ENCODE measurements around the gene ZFC3H1.
"Not testable (repeated sequence)": the region's sequence is repeated elsewhere in the genome, so short reads cannot be mapped to it uniquely, and the experiment has no call there.

Gene ZFC3H1

DNA sequence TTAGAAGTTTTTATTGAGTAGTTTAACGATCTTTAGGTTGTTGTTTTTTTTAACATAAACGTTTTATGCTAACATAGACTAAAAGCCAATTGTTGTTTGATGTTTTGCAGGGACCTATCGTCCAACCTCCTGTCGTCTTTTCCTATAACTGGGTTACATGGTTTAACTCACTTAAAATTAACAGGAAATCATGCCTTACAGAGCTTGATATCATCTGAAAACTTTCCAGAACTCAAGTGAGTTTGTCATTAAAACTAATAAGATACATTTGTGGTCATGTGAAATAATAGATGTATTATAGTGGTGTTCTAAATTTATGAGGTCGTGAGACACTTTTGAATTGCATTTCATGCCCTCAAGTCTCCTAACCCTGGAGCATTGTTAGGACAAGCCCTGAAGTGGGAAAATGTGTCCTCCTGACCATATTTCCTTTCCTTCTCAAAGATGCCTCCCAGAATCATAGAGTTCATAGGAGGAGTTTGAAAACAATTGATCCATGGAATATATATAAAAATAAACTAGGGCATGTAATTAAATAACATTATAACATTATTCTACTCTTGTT, 84.9 kb downstream of the ZFC3H1 start:
- DNase-seq = no peak

DNA sequence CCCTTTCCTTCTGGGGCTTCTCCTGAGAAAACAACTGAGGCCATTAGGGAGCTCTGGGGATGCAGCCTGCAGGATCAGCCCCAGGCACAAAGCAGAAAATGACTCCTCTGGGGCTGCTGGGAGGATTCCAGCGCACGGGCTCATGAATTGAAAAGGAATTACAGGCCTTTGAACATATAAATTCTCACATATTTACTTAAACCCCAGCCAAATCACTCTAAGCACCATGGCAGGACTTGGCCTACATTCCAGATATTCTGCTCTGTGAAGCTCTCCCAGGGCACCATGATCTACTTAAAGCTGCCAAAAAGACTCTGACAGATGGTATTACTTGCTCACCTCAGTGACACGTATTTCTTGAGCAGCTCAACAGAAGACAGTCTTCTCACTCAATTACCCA, 87.2 kb downstream of the ZFC3H1 start:
- DNase-seq (no peak), ATAC-seq (no peak)

More for the DNA sequence above, 84.9 kb downstream of the ZFC3H1 start:
- no peak for ATAC-seq

DNA sequence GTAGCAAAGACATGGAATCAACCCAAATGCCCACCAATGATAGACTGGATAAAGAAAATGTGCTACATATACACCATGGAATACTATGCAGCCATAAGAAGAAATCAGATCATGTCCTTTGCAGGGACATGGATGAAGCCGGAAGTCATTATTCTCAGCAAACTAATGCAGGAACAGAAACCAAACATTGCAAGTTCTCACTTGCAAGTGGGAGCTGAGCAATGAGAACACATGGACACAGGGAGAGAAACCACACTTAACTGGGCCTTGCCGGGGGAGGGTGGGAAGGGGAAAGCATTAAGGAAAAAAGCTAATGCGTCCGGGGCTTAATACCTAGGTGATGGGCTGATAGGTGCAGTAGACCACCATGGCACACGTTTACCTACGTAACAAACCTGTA, 93.8 kb downstream of the ZFC3H1 start:
- not testable (repeated sequence) for DNase-seq, ATAC-seq

GRCh38 chr12:71567537-71567936, 96.1 kb downstream of the ZFC3H1 start:
- no peak for DNase-seq
- no peak for ATAC-seq

DNA sequence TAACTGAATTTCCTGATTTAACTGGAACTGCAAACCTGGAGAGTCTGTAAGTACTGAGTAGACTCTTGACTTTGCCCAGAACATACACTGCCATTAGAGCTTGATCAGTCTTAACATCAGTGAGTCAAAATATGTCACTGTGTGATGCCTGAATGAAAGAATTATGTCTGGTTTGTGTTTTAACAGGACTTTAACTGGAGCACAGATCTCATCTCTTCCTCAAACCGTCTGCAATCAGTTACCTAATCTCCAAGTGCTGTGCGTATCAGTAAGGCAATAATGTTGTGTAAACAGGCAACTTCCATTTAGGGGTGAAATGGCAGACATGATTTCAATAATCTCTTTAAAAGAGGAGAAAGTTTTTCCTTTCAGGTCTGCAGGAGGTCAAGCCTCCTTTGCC, 97.0 kb downstream of the ZFC3H1 start:
- no peak for ATAC-seq

DNA sequence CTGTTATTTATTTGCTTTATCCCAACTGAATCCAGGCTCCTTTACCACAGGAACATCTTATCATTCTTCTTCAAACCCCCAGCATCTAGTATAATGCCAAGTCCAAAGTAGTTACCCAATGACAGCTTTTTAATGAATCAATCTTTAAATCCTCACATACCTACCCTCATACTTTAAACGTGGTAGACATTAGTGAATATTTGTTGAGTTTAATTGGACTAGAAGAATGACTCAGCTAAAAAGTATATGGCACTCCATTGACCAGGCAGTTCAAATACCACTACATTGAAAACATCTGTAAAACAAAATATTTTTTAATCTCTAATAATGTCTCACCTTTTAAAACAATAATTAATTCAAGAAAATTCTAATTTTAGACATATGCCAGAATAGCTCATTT, 98.1 kb downstream of the ZFC3H1 start:
- DNase-seq (no peak), ATAC-seq (no peak)

More for the DNA sequence above, 97.0 kb downstream of the ZFC3H1 start:
- no peak for DNase-seq

DNA sequence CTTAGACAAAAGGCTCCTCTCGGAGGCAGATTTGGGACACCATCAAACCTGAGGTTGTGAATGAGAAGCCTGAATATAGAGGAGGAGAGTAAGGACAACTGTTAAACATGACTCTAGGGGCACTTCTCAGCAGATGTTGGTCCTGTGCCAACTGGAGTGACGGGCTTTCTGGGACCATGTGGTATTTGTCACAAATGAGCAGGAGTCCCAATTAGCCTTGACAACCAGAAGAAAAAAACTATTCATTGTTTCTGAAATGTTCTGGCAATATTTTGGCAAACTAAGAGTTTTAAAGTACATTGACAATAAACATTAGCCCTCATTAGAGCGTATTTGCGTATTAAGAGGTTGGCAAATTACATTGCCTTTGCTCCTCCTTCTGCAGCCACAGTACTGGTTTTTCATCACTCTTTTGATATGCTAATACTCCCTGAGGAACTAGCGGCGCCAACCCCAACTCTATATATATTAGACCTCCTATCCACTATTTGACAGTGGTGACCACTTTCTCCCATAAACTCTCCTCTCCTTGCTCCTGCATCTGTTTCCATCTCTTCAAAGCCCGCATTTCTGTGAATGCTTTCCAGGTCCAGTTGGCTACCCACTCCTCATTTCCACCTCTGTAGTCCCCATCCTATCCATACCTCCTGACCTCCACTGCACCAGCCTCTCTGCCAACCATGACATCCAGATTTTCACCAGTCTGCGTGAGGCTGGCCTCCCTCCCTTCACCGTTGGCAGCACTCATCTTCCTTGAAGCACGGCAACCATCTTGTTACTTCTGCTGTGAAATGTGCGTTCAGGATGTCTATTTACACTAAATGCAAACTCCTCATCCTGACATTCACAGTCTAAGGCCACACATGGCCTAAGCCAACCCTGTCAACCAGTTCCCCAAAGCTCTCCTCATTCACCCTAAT, 100.7 kb downstream of the ZFC3H1 start:
- ATAC-seq (no peak), DNase-seq (no peak)

Data from stimulated activated naive CD8-positive, alpha-beta T cell treated with anti-CD3 and anti-CD28 coated beads, Interleukin-15, Interleukin-2, amounts not matched to agents 100 U/mL and 50 U/mL, for 24 hours (primary cell).